ENCODE data around the gene TAOK1.

DNA sequence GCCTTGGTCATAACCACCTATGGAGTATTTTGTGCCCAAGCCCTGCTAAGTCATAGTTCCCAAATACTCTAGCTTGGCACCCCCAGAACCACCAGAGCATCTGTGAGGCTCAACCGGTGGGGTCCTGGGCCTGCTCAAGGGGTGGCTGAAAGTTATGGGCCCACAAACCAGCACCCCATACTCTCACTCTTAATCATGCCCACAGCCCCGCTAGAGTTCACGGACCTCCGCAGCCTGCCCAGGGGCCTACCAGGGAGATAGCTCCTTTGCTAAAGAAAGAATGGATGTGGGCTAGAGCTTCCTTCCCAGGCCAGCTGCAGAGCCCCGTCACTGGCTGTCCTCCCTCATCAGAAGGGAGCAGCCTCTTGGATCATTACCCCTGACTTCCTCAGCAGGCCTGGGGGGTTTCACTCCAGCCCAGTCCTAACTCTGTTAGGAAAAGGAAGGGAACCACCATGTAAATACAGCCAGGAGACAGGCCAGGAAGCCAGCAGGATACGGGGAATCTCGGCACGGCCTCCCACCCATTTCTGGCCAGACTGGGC lies 197.9 kb downstream of the TAOK1 start:
- TF ChIP-seq, protein P1, sequence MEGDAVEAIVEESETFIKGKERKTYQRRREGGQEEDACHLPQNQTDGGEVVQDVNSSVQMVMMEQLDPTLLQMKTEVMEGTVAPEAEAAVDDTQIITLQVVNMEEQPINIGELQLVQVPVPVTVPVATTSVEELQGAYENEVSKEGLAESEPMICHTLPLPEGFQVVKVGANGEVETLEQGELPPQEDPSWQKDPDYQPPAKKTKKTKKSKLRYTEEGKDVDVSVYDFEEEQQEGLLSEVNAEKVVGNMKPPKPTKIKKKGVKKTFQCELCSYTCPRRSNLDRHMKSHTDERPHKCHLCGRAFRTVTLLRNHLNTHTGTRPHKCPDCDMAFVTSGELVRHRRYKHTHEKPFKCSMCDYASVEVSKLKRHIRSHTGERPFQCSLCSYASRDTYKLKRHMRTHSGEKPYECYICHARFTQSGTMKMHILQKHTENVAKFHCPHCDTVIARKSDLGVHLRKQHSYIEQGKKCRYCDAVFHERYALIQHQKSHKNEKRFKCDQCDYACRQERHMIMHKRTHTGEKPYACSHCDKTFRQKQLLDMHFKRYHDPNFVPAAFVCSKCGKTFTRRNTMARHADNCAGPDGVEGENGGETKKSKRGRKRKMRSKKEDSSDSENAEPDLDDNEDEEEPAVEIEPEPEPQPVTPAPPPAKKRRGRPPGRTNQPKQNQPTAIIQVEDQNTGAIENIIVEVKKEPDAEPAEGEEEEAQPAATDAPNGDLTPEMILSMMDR (IDR thresholded peaks at IDR 0.05): no peak
- no peak for TF ChIP-seq EZH2 (IDR thresholded peaks at IDR 0.05; ENCODE audit: borderline replicate concordance, insufficient read depth, low read depth, low read length, poor library complexity, severe bottlenecking)

Measured in B cell (primary cell).